ENCODE data around the gene GON7.

The GON7 gene

GRCh38 chr14:93240678-93241000 lies 33.8 kb upstream of the GON7 start:
- TF ChIP-seq TAF1 (IDR thresholded peaks at IDR 0.05; ENCODE audit: low read depth) (no peak), FOXM1 (IDR thresholded peaks at IDR 0.05; ENCODE audit: borderline replicate concordance, low read depth) (no peak), CEBPB (IDR thresholded peaks at IDR 0.05) (no peak), EP300 (IDR thresholded peaks at IDR 0.05; ENCODE audit: borderline replicate concordance) (no peak), YY1 (IDR thresholded peaks at IDR 0.05; ENCODE audit: low read depth) (no peak), TEAD4 (IDR thresholded peaks at IDR 0.05) (no peak), RAD21 (IDR thresholded peaks at IDR 0.05; ENCODE audit: low read depth) (no peak), ZBTB7A (IDR thresholded peaks at IDR 0.05; ENCODE audit: low read depth) (no peak), REST (IDR thresholded peaks at IDR 0.05; ENCODE audit: low read depth) (no peak), CREB1 (IDR thresholded peaks at IDR 0.05; ENCODE audit: low read depth) (no peak), NFIC (IDR thresholded peaks at IDR 0.05) (no peak), USF1 (IDR thresholded peaks at IDR 0.05) (no peak), TCF12 (IDR thresholded peaks at IDR 0.05; ENCODE audit: low read depth) (no peak)

- TF ChIP-seq ZBTB7A (IDR thresholded peaks at IDR 0.05; ENCODE audit: low read depth) (no peak), EGR1 (IDR thresholded peaks at IDR 0.05) (no peak), TCF12 (IDR thresholded peaks at IDR 0.05; ENCODE audit: low read depth) (no peak), MAX (IDR thresholded peaks at IDR 0.05) (no peak), FOXM1 (IDR thresholded peaks at IDR 0.05; ENCODE audit: borderline replicate concordance, low read depth) (no peak), EP300 (IDR thresholded peaks at IDR 0.05; ENCODE audit: borderline replicate concordance) (no peak), TEAD4 (IDR thresholded peaks at IDR 0.05) (no peak), TAF1 (IDR thresholded peaks at IDR 0.05; ENCODE audit: low read depth) (no peak), NFIC (IDR thresholded peaks at IDR 0.05) (no peak), REST (IDR thresholded peaks at IDR 0.05; ENCODE audit: low read depth) (no peak), CREB1 (IDR thresholded peaks at IDR 0.05; ENCODE audit: low read depth) (no peak), RAD21 (IDR thresholded peaks at IDR 0.05; ENCODE audit: low read depth) (no peak), USF1 (IDR thresholded peaks at IDR 0.05) (no peak), YY1 (IDR thresholded peaks at IDR 0.05; ENCODE audit: low read depth) (no peak), CEBPB (IDR thresholded peaks at IDR 0.05) (no peak)
These were observed 33.2 kb upstream of the GON7 start for GRCh38 chr14:93239869-93240677.

- TF ChIP-seq TEAD4 (IDR thresholded peaks at IDR 0.05) (no peak), FOXM1 (IDR thresholded peaks at IDR 0.05; ENCODE audit: borderline replicate concordance, low read depth) (no peak), RAD21 (IDR thresholded peaks at IDR 0.05; ENCODE audit: low read depth) (no peak)
These were observed 27.9 kb upstream of the GON7 start for GRCh38 chr14:93234798-93235197.

GRCh38 chr14:93232159-93232558 lies 25.3 kb upstream of the GON7 start:
- no peak for TF ChIP-seq EP300 (IDR thresholded peaks at IDR 0.05; ENCODE audit: borderline replicate concordance)
- TF ChIP-seq TCF12 (IDR thresholded peaks at IDR 0.05; ENCODE audit: low read depth) = no peak

GRCh38 chr14:93231129-93231979 lies 24.5 kb upstream of the GON7 start:
- TF ChIP-seq EGR1 (IDR thresholded peaks at IDR 0.05) (no peak), USF1 (IDR thresholded peaks at IDR 0.05) (peak; percentile 86), YY1 (IDR thresholded peaks at IDR 0.05; ENCODE audit: low read depth) (no peak)

GRCh38 chr14:93230539-93230938 lies 23.7 kb upstream of the GON7 start:
- TF ChIP-seq RAD21 (IDR thresholded peaks at IDR 0.05; ENCODE audit: low read depth) (no peak), TEAD4 (IDR thresholded peaks at IDR 0.05) (no peak), EP300 (IDR thresholded peaks at IDR 0.05; ENCODE audit: borderline replicate concordance) (no peak), TAF1 (IDR thresholded peaks at IDR 0.05; ENCODE audit: low read depth) (no peak), REST (IDR thresholded peaks at IDR 0.05; ENCODE audit: low read depth) (no peak), FOXM1 (IDR thresholded peaks at IDR 0.05; ENCODE audit: borderline replicate concordance, low read depth) (no peak), ZBTB7A (IDR thresholded peaks at IDR 0.05; ENCODE audit: low read depth) (no peak), CEBPB (IDR thresholded peaks at IDR 0.05) (no peak)

Measured in Ishikawa (cell line).